GM23248 (cell line): ENCODE measurements around the gene CCDC183. TPM values are rescaled to one million over a fixed set of nuclear protein-coding genes. Genes with fewer than 3 reads are reported as not detected.
"Not testable (repeated sequence)": the region's sequence is repeated elsewhere in the genome, so short reads cannot be mapped to it uniquely, and the experiment has no call there.

Experiments
- DNase-seq: peaks from one replicate; pipeline ENCODE4 v3.0.0-alpha.2; 2015
- H2AFZ ChIP-seq: fragments of 200-600 bp; sonication (generic); 2 replicates; pipeline ENCODE4 v1.6.1; 2016; ENCODE audit warnings: antibody characterized with exemption
- H3F3A ChIP-seq: fragments of 200-600 bp; sonication (generic); 2 replicates; pipeline ENCODE4 v1.6.1; 2016; ENCODE audit warnings: mild to moderate bottlenecking, antibody characterized with exemption, mixed run types; ENCODE audit not compliant: insufficient read depth
- H3K27ac ChIP-seq: fragments of 200-600 bp; sonication (generic); 2 replicates; pipeline ENCODE4 v1.5.1; 2016; ENCODE audit warnings: mild to moderate bottlenecking
- H3K27me3 ChIP-seq: fragments of 200-600 bp; sonication (generic); replicated peaks from 2 replicates; pipeline ENCODE4 v1.6.1; 2016; ENCODE audit warnings: mild to moderate bottlenecking; ENCODE audit not compliant: insufficient read depth
- H3K36me3 ChIP-seq: fragments of 200-600 bp; sonication (generic); 2 replicates; pipeline ENCODE4 v1.6.1; 2016; ENCODE audit warnings: low read depth, mild to moderate bottlenecking
- H3K4me1 ChIP-seq: fragments of 200-600 bp; sonication (generic); 2 replicates; pipeline ENCODE4 v1.6.1; 2016; ENCODE audit warnings: mild to moderate bottlenecking; ENCODE audit not compliant: insufficient read depth
- H3K4me2 ChIP-seq: fragments of 200-600 bp; sonication (generic); one replicate; pipeline ENCODE4 v1.6.1; 2016; ENCODE audit warnings: mild to moderate bottlenecking; ENCODE audit not compliant: unreplicated experiment
- H3K4me3 ChIP-seq: fragments of 200-600 bp; sonication (generic); 2 replicates; pipeline ENCODE4 v1.5.1; 2016; ENCODE audit warnings: mild to moderate bottlenecking
- H3K79me2 ChIP-seq: fragments of 200-600 bp; sonication (generic); 2 replicates; pipeline ENCODE4 v1.6.1; 2016; ENCODE audit warnings: mild to moderate bottlenecking; ENCODE audit not compliant: insufficient read depth
- H3K9ac ChIP-seq: fragments of 200-600 bp; sonication (generic); 2 replicates; pipeline ENCODE4 v1.6.1; 2016; ENCODE audit warnings: mild to moderate bottlenecking
- H3K9me2 ChIP-seq: fragments of 200-600 bp; sonication (generic); 2 replicates; pipeline ENCODE4 v1.6.1; 2016; ENCODE audit warnings: mixed run types, mild to moderate bottlenecking, moderate library complexity; ENCODE audit not compliant: insufficient read depth
- H3K9me3 ChIP-seq: fragments of 200-600 bp; sonication (generic); one replicate; pipeline ENCODE4 v1.6.1; 2017; ENCODE audit warnings: low read depth
- H4K20me1 ChIP-seq: fragments of 200-600 bp; sonication (generic); 2 replicates; pipeline ENCODE4 v1.6.0; 2016; ENCODE audit not compliant: insufficient read depth
- EZH2 ChIP-seq: fragments of 200-600 bp; sonication (generic); IDR thresholded peaks from 2 replicates; pipeline ENCODE4 v1.6.1; 2018; ENCODE audit warnings: antibody characterized with exemption, mild to moderate bottlenecking; ENCODE audit not compliant: insufficient read depth, poor library complexity, severe bottlenecking
- EZH2phosphoT487 ChIP-seq: fragments of 200-600 bp; sonication (generic); IDR thresholded peaks from 2 replicates; pipeline ENCODE4 v1.6.1; 2018; ENCODE audit warnings: antibody characterized with exemption, moderate library complexity, mild to moderate bottlenecking, low read depth; ENCODE audit not compliant: insufficient read depth
- WGBS, 2 experiments: methylation state at CpG; one replicate each; pipeline ENCODE4 v1.1.6; 2015 to 2017; ENCODE audit warnings: low lambda C conversion rate in 2 of 2, low coverage in 1 of 2; ENCODE audit errors: missing lambda C conversion rate in 2 of 2; 5-methylcytosine and 5-hydroxymethylcytosine counted together
- in situ Hi-C: fragments of 300-500 bp; cut with MboI; formaldehyde crosslinking; loops from 2 replicates; pipeline ENCODE4 v1.15.0; 2020
- polyA plus RNA-seq: library from polyadenylated mRNA; unstranded; fragments of >200 nt; fragmentation: Nextera tagmentation; extraction: Ambion mirVana; gene quantifications from 2 replicates; pipeline ENCODE4 v1.2.1, GENCODE V29; 2016
- total RNA-seq: library from RNA; depleted of rRNA; stranded (reverse); fragments of >200 nt; shearing (Covaris generic); gene quantifications from 2 replicates; pipeline ENCODE4 v1.2.3, GENCODE V29; 2014

Gene CCDC183
- total and polyA plus RNA-seq, 2 experiments from 2014 or later, result 0.76 to 1.5 TPM

- H3F3A ChIP-seq, result peaks cover 10% of the 10 kb centered on the region
- no peaks in the 10 kb centered on the region for H3K9me2 ChIP-seq
- in situ Hi-C loops, result no loop called here
- WGBS, 2 experiments, result 73 to 76% methylated on average over 30 of the region's 31 CpGs
- H3K4me2 ChIP-seq, result no peak overlapping the region
- no peak overlapping the region for H3K27ac ChIP-seq
- H3K9me3 ChIP-seq, result no peaks in the 10 kb centered on the region
- no peak overlapping the region for H2AFZ ChIP-seq
- H3K4me1 ChIP-seq, result no peaks in the 10 kb centered on the region
- H3K36me3 ChIP-seq, result no peaks in the 10 kb centered on the region
- no peak overlapping the region for H3K4me3 ChIP-seq
- no peak overlapping the region for H3K9ac ChIP-seq
- H3K79me2 ChIP-seq, result no peaks in the 10 kb centered on the region
- no peaks in the 10 kb centered on the region for H3K27me3 ChIP-seq
- DNase-seq, result no peak
- TF ChIP-seq EZH2 (no peak), EZH2phosphoT487 (no peak)
- H4K20me1 ChIP-seq, result no peaks in the 10 kb centered on the region
Measured at GRCh38 chr9:136753371-136754058, 42.6 kb upstream of the CCDC183 start.

GRCh38 chr9:136754059-136754572 is 42.0 kb upstream of the CCDC183 start:
- Histone ChIP-seq H3F3A (peaks cover 10% of the 10 kb centered on the region), H2AFZ (no peak overlapping the region), H4K20me1 (no peaks in the 10 kb centered on the region), H3K36me3 (no peaks in the 10 kb centered on the region), H3K9ac (no peak overlapping the region), H3K9me2 (no peaks in the 10 kb centered on the region), H3K9me3 (no peaks in the 10 kb centered on the region), H3K79me2 (no peaks in the 10 kb centered on the region), H3K4me1 (no peaks in the 10 kb centered on the region), H3K4me3 (no peak overlapping the region), H3K27me3 (no peaks in the 10 kb centered on the region), H3K27ac (no peak overlapping the region), H3K4me2 (no peak overlapping the region)
- in situ Hi-C loops, result no loop called here
- no peak for DNase-seq
- TF ChIP-seq EZH2 (no peak), EZH2phosphoT487 (no peak)
- 47 to 55% methylated on average over 11 to 17 of the region's 17 CpGs for WGBS, 2 experiments

- Histone ChIP-seq H3K79me2 (no peaks in the 10 kb centered on the region), H3K9me3 (no peaks in the 10 kb centered on the region), H3K4me1 (no peaks in the 10 kb centered on the region), H3K9me2 (no peaks in the 10 kb centered on the region), H3K4me3 (no peak overlapping the region), H2AFZ (no peak overlapping the region), H3K36me3 (no peaks in the 10 kb centered on the region), H3K9ac (no peak overlapping the region), H4K20me1 (no peaks in the 10 kb centered on the region), H3K4me2 (no peak overlapping the region), H3K27ac (no peak overlapping the region), H3F3A (peaks cover 10% of the 10 kb centered on the region), H3K27me3 (no peaks in the 10 kb centered on the region)
- no peak for DNase-seq
- TF ChIP-seq EZH2phosphoT487 (no peak), EZH2 (no peak)
- in situ Hi-C loops, result no loop called here
- 61 to 75% methylated on average over 14 to 22 of the region's 24 CpGs for WGBS, 2 experiments
Measured at GRCh38 chr9:136754626-136755301, 41.4 kb upstream of the CCDC183 start.

GRCh38 chr9:136755302-136756133 is 40.6 kb upstream of the CCDC183 start:
- H3F3A ChIP-seq, H3K4me2 ChIP-seq, H3K9ac ChIP-seq, H3K79me2 ChIP-seq, H3K4me3 ChIP-seq, H2AFZ ChIP-seq, in situ Hi-C loops, DNase-seq, H3K27me3 ChIP-seq, H3K27ac ChIP-seq, H3K9me3 ChIP-seq, H3K9me2 ChIP-seq, H3K4me1 ChIP-seq, H4K20me1 ChIP-seq, H3K36me3 ChIP-seq: not testable (repeated sequence)
- WGBS, 2 experiments, result 80 to 88% methylated on average over 18 to 22 of the region's 22 CpGs
